Stomach smooth muscle (tissue), 2 donors: ENCODE data around the gene TMEM18.

Source experiments
- H3K27ac ChIP-seq: one replicate; pipeline ENCODE4 v1.7.0; 2013; ENCODE audit warnings: mild to moderate bottlenecking, low read length, inconsistent platforms
- H3K27me3 ChIP-seq, 2 donors: one replicate each; pipeline ENCODE4 v1.7.0; 2013; ENCODE audit warnings: low read length in 2 of 2; ENCODE audit not compliant: insufficient read depth in 2 of 2, control insufficient read depth in 1 of 2
- H3K36me3 ChIP-seq, 2 donors: one replicate each; pipeline ENCODE4 v1.7.0; 2013; ENCODE audit warnings: low read length in 2 of 2; ENCODE audit not compliant: control insufficient read depth in 2 of 2, insufficient read depth in 2 of 2
- H3K4me1 ChIP-seq: one replicate; pipeline ENCODE4 v1.7.0; 2013; ENCODE audit warnings: low read length; ENCODE audit not compliant: control insufficient read depth, insufficient read depth
- H3K4me3 ChIP-seq, 2 donors: one replicate each; pipeline ENCODE4 v1.7.0; 2013; ENCODE audit warnings: low read length in 2 of 2
- H3K9ac ChIP-seq, 2 donors: one replicate each; pipeline ENCODE4 v1.7.0; 2013; ENCODE audit warnings: low read length in 2 of 2, mild to moderate bottlenecking in 1 of 2
- H3K9me3 ChIP-seq, 2 donors: one replicate each; pipeline ENCODE4 v1.7.0; 2013; ENCODE audit warnings: low read length in 2 of 2; ENCODE audit not compliant: control insufficient read depth in 2 of 2
- donor health status: healthy.
- donor health status: Pancreatic carcinoma.

The TMEM18 gene

GRCh38 chr2:625415-626333 is 51.5 kb downstream of the TMEM18 start:
- Histone ChIP-seq H3K4me3 (no peak overlapping the region), H3K27me3 (no peaks in the 10 kb centered on the region), H3K9ac (no peak overlapping the region), H3K9me3 (no peaks in the 10 kb centered on the region), H3K36me3 (no peaks in the 10 kb centered on the region), H3K27ac (no peak overlapping the region), H3K4me1 (no peaks in the 10 kb centered on the region)

GRCh38 chr2:624551-625347 is 52.5 kb downstream of the TMEM18 start:
- H3K27me3 ChIP-seq = no peaks in the 10 kb centered on the region
- no peaks in the 10 kb centered on the region for H3K4me1 ChIP-seq
- H3K9me3 ChIP-seq = no peaks in the 10 kb centered on the region
- H3K27ac ChIP-seq = no peak overlapping the region
- H3K4me3 ChIP-seq = no peak overlapping the region
- H3K36me3 ChIP-seq = no peaks in the 10 kb centered on the region
- no peak overlapping the region for H3K9ac ChIP-seq

- Histone ChIP-seq H3K36me3 (no peaks in the 10 kb centered on the region), H3K4me1 (no peaks in the 10 kb centered on the region), H3K9ac (no peak overlapping the region), H3K27me3 (no peaks in the 10 kb centered on the region), H3K27ac (no peak overlapping the region), H3K4me3 (no peak overlapping the region), H3K9me3 (no peaks in the 10 kb centered on the region)
Observed at GRCh38 chr2:624096-624495, 53.1 kb downstream of the TMEM18 start.

DNA sequence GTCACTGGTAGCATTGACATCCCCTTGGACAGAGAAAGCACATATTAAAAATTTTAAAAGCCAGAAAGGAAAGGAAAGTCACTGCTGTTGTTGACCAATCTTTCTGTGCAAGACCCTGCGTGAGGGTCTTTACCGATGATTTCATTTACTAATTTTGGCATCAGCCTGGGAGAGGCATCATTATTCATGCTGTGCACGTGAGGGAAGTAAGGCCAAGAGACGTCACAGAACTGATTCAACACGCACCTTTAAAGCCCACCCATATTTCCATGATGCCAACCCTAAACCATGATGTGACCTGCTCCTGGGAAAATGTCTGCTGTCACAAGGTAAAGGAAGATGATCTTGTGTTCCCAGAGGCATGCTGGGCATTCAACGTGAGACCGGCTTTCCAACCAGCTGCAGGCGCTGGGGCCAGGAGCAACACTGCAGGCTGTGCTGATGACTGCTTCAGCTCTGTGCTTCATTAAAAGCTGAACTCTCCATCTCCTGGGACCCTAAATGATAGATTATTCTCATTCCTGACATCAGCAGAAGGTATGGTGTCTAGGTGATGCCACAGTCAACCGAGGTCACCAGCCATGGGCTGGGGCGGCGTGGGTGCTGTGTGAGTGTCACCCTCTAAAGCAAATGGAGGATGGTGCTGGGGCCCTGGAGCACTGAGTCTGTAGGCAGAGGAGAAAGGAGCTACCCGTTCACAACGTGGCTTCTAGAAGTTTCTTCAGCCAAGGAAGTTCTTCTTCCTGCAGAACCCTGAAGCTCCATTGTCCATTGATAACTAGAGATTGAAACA is 53.9 kb downstream of the TMEM18 start:
- Histone ChIP-seq H3K27me3 (no peaks in the 10 kb centered on the region), H3K4me3 (no peak overlapping the region), H3K9ac (no peak overlapping the region), H3K4me1 (no peaks in the 10 kb centered on the region), H3K27ac (no peak overlapping the region), H3K36me3 (no peaks in the 10 kb centered on the region), H3K9me3 (peaks cover 0 to 3% of the 10 kb centered on the region in 2 donors)

- H3K36me3 ChIP-seq = no peaks in the 10 kb centered on the region
- no peak overlapping the region for H3K4me3 ChIP-seq
- H3K9me3 ChIP-seq = peaks cover 3 to 6% of the 10 kb centered on the region in 2 donors
- no peak overlapping the region for H3K9ac ChIP-seq
- H3K27ac ChIP-seq = no peak overlapping the region
- no peaks in the 10 kb centered on the region for H3K4me1 ChIP-seq
- H3K27me3 ChIP-seq = no peaks in the 10 kb centered on the region
Observed at GRCh38 chr2:622357-622756, 54.8 kb downstream of the TMEM18 start.

- Histone ChIP-seq H3K4me1 (no peaks in the 10 kb centered on the region), H3K36me3 (no peaks in the 10 kb centered on the region), H3K4me3 (no peak overlapping the region), H3K9ac (no peak overlapping the region), H3K27me3 (no peaks in the 10 kb centered on the region), H3K9me3 (peaks cover 3 to 6% of the 10 kb centered on the region in 2 donors), H3K27ac (no peak overlapping the region)
Observed at GRCh38 chr2:621303-622099, 55.7 kb downstream of the TMEM18 start.

- Histone ChIP-seq H3K27ac (no peak overlapping the region), H3K9ac (no peak overlapping the region), H3K4me1 (no peaks in the 10 kb centered on the region), H3K9me3 (peaks cover 3 to 6% of the 10 kb centered on the region in 2 donors), H3K36me3 (no peaks in the 10 kb centered on the region), H3K27me3 (no peaks in the 10 kb centered on the region), H3K4me3 (no peak overlapping the region)
Observed at GRCh38 chr2:620471-621302, 56.5 kb downstream of the TMEM18 start.

GRCh38 chr2:620004-620403 is 57.2 kb downstream of the TMEM18 start:
- H3K36me3 ChIP-seq = no peaks in the 10 kb centered on the region
- H3K4me3 ChIP-seq = no peak overlapping the region
- no peaks in the 10 kb centered on the region for H3K27me3 ChIP-seq

DNA sequence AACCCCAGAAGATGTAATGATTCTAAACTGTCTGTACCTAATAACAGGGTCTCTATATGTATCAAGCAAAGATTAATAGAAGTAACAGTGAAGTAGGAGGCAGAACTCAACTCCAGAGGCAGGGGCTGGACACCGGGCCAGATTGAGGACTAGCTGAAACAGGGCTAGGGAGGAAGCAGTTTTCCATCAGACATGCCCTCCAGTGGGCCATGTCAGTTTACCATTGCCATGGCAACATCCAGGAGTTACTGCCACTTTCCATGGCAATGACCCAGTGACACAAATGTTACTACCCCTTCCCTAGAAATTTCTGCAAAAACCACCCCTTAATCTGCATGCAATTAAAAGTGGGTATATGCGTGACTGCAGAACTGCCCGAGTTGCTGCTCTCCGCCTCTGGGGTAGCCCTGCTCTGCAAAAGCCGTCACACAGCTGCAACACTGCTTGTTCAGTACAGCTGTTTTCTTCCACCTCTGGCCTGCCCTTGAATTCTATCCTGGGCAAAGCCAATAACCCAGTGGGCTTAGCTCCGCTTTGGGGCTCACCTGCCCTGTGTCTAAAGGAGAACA is 58.7 kb downstream of the TMEM18 start:
- H3K9me3 ChIP-seq = peaks cover 3 to 6% of the 10 kb centered on the region in 2 donors
- H3K9ac ChIP-seq = no peak overlapping the region
- H3K27me3 ChIP-seq = no peaks in the 10 kb centered on the region
- H3K36me3 ChIP-seq = no peaks in the 10 kb centered on the region
- no peak overlapping the region for H3K4me3 ChIP-seq
- no peaks in the 10 kb centered on the region for H3K4me1 ChIP-seq
- H3K27ac ChIP-seq = no peak overlapping the region

More at GRCh38 chr2:620004-620403, 57.2 kb downstream of the TMEM18 start:
- Histone ChIP-seq H3K9ac (no peak overlapping the region), H3K4me1 (no peaks in the 10 kb centered on the region), H3K27ac (no peak overlapping the region), H3K9me3 (peaks cover 3 to 6% of the 10 kb centered on the region in 2 donors)
